Astrocyte of the spinal cord (primary cell): ENCODE measurements around the gene ITPKB.

Source experiments
- DNase-seq: peaks from one replicate; pipeline ENCODE4 v3.0.0; 2011; ENCODE audit warnings: low read depth, low spot score
- H3K4me3 ChIP-seq: 2 replicates; pipeline ENCODE4 v1.5.1; 2011; ENCODE audit warnings: low read depth, mild to moderate bottlenecking, low read length, moderate library complexity
- in situ Hi-C: cut with HindIII; loops from 2 replicates; pipeline ENCODE4 v1.10.0; 2017; ENCODE audit warnings: low sequenced_read_pairs
- TF ChIP-seq, protein P1 (sequence below): IDR thresholded peaks from 2 replicates; pipeline ENCODE4 v1.5.1; 2012; ENCODE audit warnings: low read depth, mild to moderate bottlenecking, low read length, inconsistent platforms

ITPKB gene

DNA sequence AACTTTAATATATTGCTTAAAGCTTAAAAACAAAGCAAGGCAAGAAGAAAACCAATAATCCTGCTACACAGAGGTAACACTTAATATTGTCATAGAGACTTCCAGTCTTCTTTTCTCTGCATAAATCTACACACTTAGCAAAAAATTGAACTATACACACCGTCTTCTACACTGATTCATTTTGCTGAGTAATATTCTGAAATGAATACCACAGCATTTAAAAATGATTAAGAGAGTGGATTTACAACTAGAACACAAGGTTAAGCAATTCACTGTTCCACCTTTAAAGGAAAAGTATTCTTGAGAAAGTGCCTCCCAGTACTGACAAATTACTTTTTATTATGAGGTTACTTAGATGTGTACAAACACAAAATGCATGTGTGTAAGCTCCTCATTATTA, 22.2 kb upstream of the ITPKB start:
- TF ChIP-seq, protein P1, sequence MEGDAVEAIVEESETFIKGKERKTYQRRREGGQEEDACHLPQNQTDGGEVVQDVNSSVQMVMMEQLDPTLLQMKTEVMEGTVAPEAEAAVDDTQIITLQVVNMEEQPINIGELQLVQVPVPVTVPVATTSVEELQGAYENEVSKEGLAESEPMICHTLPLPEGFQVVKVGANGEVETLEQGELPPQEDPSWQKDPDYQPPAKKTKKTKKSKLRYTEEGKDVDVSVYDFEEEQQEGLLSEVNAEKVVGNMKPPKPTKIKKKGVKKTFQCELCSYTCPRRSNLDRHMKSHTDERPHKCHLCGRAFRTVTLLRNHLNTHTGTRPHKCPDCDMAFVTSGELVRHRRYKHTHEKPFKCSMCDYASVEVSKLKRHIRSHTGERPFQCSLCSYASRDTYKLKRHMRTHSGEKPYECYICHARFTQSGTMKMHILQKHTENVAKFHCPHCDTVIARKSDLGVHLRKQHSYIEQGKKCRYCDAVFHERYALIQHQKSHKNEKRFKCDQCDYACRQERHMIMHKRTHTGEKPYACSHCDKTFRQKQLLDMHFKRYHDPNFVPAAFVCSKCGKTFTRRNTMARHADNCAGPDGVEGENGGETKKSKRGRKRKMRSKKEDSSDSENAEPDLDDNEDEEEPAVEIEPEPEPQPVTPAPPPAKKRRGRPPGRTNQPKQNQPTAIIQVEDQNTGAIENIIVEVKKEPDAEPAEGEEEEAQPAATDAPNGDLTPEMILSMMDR: no peak
- in situ Hi-C loops: no loop called here
- H3K4me3 ChIP-seq: no peak overlapping the region
- no peak for DNase-seq

DNA sequence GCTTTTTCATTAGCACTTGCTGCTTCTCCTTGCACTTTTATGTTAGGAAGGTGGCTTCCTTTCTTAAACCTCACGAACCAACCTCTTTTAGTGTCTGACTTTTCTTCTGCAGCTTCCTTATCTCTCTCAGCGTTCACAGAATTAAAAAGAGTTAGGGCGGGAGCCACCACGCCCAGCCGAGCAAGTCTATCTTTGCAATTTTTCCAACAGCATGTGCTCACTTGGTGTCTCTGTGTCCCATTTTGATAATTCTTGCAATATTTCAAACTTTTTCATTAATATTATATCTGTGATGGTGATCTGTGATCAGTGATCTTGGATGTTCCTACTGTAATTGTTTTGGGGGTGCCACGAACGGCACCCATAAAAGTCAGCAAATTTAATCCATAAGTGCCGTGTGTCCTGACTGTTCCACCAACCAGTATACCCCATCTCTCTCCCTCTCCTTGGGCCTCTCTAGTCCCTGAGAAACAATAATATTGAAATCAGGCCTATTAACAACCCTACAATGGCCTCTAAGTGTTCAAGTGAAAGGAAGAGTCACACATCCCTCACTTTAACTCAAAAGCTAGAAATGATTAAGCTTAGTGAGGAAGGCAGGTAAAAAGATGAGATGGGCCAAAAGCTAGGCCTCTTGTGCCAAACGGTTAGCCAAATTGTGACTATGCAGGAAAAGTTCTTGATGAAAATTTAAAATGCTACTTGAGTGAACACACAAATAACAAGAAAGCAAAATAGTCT, 15.9 kb upstream of the ITPKB start:
- in situ Hi-C loops: no loop called here
- H3K4me3 ChIP-seq: no peak overlapping the region
- DNase-seq: no peak
- TF ChIP-seq, protein P1: no peak

DNA sequence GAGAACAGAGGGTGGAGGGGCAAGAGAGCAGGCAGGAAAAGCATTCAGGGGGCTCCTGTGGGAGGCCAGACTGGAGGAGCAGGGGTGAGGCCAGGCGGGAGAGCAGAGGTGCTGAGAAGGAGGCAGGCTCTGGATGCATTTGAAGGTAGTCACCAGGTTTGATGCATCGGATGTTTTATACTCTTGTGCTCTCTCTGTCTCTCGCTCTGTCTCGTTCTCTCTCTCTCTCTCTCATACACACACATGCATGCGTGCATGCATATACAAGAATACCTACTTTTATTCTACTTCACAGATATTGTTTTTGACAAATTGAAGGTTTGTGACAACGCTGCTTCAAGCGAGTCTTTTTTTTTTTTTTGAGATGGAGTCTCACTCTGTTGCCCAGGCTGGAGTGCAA, 15.0 kb upstream of the ITPKB start:
- in situ Hi-C loops: no loop called here
- TF ChIP-seq, protein P1: no peak
- DNase-seq: no peak
- H3K4me3 ChIP-seq: no peak overlapping the region

DNA sequence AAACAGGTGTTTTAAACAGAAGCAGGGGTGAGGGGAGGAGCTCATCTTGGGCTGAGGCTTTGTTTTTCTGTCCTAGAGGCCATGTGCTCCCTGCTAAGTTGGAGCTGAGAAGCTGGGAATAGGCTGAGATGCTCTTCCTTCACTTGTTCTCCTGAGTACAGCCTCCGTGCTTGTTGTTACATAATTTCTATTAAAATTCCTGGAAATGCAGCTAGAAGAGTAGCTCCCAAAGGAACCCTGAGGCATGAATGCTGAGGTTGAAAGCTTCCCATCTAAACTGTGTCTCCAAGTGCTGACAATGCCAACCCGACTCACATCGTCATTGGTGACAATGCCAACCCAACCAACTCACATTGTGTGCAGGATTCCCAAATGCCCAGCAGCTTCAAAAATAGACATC, 12.6 kb upstream of the ITPKB start:
- TF ChIP-seq, protein P1: no peak
- no peak overlapping the region for H3K4me3 ChIP-seq
- DNase-seq: no peak
- in situ Hi-C loops: no loop called here

DNA sequence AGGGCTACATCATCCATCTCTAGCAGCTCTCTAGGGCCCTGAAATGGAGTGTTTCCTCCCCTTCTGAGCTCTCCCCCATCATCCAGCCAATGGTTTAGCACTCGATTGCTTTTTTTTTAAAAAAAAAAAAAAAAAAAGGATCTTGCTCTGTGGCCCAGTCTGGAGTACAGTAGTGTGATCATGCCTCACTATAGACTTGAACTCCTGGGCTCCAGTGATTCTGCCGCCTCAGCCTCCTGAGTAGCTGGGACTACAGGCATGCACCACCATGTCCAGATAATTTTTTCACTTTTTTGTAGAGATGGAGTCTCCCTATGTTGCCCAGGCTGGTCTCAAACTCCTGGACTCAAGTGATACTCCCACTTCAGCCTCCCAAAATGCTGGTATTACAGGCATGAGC, 12.1 kb upstream of the ITPKB start:
- no peak overlapping the region for H3K4me3 ChIP-seq
- TF ChIP-seq, protein P1: no peak
- DNase-seq: no peak
- in situ Hi-C loops: no loop called here

DNA sequence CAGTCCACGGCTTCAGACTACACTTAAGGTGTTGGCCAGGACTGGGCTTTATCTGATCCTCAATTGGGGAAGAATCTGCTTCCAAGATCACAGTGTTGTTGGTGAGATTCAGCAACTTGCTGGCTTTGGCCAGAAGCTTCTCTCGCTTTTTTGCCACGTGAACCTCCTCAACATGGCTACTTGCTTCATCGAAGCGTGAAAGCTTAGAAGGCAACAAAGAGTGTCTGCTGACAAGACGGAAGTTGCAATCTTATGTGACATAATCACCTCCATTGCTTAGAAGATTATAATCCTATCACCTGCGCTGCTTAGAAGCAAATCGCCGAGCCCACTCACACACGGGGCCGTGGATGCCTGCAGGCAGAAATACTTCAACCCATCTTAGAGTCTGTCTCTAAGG, 10.4 kb upstream of the ITPKB start:
- no peak for DNase-seq

More for the DNA sequence above, 10.4 kb upstream of the ITPKB start:
- TF ChIP-seq, protein P1: no peak
- in situ Hi-C loops: no loop called here
- H3K4me3 ChIP-seq: no peak overlapping the region
